Measurements from ENCODE around the gene HSPA2.
"Not testable (repeated sequence)": the region's sequence is repeated elsewhere in the genome, so short reads cannot be mapped to it uniquely, and the experiment has no call there.

The HSPA2 gene

DNA sequence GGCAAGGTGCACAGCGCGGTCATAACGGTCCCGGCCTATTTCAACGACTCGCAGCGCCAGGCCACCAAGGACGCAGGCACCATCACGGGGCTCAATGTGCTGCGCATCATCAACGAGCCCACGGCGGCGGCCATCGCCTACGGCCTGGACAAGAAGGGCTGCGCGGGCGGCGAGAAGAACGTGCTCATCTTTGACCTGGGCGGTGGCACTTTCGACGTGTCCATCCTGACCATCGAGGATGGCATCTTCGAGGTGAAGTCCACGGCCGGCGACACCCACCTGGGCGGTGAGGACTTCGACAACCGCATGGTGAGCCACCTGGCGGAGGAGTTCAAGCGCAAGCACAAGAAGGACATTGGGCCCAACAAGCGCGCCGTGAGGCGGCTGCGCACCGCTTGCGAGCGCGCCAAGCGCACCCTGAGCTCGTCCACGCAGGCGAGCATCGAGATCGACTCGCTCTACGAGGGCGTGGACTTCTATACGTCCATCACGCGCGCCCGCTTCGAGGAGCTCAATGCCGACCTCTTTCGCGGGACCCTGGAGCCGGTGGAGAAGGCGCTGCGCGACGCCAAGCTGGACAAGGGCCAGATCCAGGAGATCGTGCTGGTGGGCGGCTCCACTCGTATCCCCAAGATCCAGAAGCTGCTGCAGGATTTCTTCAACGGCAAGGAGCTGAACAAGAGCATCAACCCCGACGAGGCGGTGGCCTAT, 875 bp downstream of the HSPA2 start:
- peaks cover 3% of the 10 kb centered on the region for H3K9me3 Mint-ChIP-seq
- no peaks in the 10 kb centered on the region for H3K27me3 Mint-ChIP-seq
- peak overlapping the region; percentile 88 for H3K27ac Mint-ChIP-seq
- H3K4me1 Mint-ChIP-seq, result peaks cover 33% of the 10 kb centered on the region
- H3K36me3 Mint-ChIP-seq, result peaks cover 6% of the 10 kb centered on the region
- H3K4me3 Mint-ChIP-seq, result peak overlapping the region; percentile 92
- ATAC-seq, result no peak

- H3K27ac Mint-ChIP-seq, result peak overlapping the region; percentile 9
- ATAC-seq, result no peak
- H3K36me3 Mint-ChIP-seq, result peaks cover 6% of the 10 kb centered on the region
- H3K27me3 Mint-ChIP-seq, result no peaks in the 10 kb centered on the region
- peaks cover 3% of the 10 kb centered on the region for H3K9me3 Mint-ChIP-seq
- peak overlapping the region; percentile 72 for H3K4me3 Mint-ChIP-seq
- peaks cover 28% of the 10 kb centered on the region for H3K4me1 Mint-ChIP-seq
Observed at GRCh38 chr14:64541972-64542835, 1.7 kb downstream of the HSPA2 start.

DNA sequence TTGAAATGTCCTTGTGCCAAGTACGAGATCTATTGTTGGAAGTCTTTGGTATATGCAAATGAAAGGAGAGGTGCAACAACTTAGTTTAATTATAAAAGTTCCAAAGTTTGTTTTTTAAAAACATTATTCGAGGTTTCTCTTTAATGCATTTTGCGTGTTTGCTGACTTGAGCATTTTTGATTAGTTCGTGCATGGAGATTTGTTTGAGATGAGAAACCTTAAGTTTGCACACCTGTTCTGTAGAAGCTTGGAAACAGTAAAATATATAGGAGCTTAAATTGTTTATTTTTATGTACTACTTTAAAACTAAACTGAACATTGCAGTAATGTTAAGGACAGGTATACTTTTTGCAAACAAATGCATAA, 2.3 kb downstream of the HSPA2 start:
- Mint-ChIP-seq H3K36me3 (peaks cover 6% of the 10 kb centered on the region), H3K27ac (no peak overlapping the region), H3K27me3 (no peaks in the 10 kb centered on the region), H3K9me3 (peaks cover 3% of the 10 kb centered on the region), H3K4me1 (peaks cover 28% of the 10 kb centered on the region), H3K4me3 (no peak overlapping the region)
- ATAC-seq, result no peak

DNA sequence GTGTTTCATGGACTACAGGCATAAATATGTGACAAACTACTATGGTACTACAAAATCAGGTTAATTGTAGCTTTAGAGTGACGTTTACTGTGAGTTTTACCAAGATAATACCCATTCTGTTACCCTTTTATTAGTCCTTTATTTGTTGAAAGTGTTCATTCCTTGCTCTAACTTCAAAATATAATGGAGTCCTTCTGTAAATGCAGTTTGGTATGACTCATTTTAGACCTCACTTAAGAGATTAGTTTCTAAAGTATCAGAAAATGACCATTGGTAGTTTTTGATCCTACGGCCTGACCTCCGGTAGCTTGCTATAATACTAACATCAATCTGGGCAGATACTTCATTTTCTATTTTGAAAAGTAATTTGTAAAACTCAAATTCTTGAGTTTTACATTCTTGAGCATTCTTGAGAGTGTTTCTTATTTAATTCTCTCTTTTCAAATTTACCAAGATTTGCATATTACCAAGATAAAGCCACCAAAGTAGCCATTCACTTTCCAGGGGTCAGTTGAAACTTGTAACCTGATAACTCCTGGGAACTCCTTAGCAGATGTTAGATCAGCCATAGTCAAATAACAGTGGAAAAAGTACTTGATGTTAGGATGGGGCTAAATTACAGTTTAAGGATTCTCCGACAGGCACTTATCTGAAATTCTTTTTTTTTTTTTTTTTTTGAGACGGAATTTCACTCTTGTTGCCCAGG, 4.2 kb downstream of the HSPA2 start:
- Mint-ChIP-seq H3K9me3 (peaks cover 3% of the 10 kb centered on the region), H3K4me1 (peaks cover 28% of the 10 kb centered on the region), H3K4me3 (no peak overlapping the region), H3K27ac (no peak overlapping the region), H3K36me3 (peaks cover 6% of the 10 kb centered on the region), H3K27me3 (no peaks in the 10 kb centered on the region)
- ATAC-seq, result no peak

GRCh38 chr14:64549016-64549415, 8.5 kb downstream of the HSPA2 start:
- no peak overlapping the region for H3K27ac Mint-ChIP-seq
- H3K27me3 Mint-ChIP-seq, result peaks cover 9% of the 10 kb centered on the region
- no peak for ATAC-seq
- H3K36me3 Mint-ChIP-seq, result no peaks in the 10 kb centered on the region
- no peaks in the 10 kb centered on the region for H3K9me3 Mint-ChIP-seq
- no peak overlapping the region for H3K4me3 Mint-ChIP-seq
- H3K4me1 Mint-ChIP-seq, result peaks cover 15% of the 10 kb centered on the region

DNA sequence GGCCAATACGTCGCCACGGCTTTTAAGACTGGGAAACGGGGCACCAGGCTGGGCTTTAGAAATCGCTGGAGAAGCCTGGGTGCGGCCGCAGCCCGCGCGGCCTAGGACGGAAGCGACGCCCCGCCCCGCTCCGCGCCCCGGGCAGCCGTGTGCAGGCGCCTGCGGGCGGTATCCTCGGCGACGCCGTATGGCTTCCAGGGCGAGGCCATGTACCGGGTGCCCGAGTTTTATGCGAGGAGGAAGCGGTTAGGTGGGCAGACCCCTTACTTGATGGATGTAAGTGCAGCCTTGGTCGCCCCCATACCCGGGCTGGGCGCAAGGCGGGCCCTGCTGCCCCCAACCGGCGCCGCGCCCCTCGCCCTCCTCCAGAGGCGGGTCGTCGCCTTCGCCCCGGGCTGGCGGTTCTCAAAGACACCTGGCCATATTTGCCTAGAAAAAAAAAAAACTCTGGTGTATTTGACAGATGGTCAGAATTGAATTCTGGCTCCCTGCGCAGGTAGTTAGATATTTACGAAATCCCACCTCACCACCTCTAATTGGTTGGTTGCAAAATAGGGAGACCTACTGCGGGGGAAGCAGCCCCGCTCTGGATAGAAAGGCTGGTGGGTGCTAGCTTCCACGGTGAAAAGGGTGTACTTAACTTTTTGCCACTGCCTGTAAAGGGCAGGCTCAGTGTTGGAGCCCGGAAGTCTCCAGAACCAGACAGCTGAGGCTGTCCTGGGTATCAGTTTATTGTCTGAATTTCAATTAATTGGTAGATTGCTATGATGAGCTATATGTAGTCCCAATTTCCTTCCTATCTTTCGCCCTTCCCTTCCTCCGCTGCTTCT, 9.5 kb downstream of the HSPA2 start, which contains the start of gene PPP1R36:
PPP1R36 (plus strand) TSS at position 171 of the 830 bp plus-strand sequence; CDS start at position 208, 37 bp downstream.
- H3K4me3 Mint-ChIP-seq, result peak within 1 kb of the TSS; percentile 71
- peaks cover 15% of the 10 kb centered on the region for H3K4me1 Mint-ChIP-seq
- H3K36me3 Mint-ChIP-seq, result no peaks in the 10 kb centered on the region
- peaks cover 9% of the 10 kb centered on the region for H3K27me3 Mint-ChIP-seq
- H3K27ac Mint-ChIP-seq, result no peak within 1 kb of the TSS
- peak; percentile 86 for ATAC-seq
- H3K9me3 Mint-ChIP-seq, result no peaks in the 10 kb centered on the region

DNA sequence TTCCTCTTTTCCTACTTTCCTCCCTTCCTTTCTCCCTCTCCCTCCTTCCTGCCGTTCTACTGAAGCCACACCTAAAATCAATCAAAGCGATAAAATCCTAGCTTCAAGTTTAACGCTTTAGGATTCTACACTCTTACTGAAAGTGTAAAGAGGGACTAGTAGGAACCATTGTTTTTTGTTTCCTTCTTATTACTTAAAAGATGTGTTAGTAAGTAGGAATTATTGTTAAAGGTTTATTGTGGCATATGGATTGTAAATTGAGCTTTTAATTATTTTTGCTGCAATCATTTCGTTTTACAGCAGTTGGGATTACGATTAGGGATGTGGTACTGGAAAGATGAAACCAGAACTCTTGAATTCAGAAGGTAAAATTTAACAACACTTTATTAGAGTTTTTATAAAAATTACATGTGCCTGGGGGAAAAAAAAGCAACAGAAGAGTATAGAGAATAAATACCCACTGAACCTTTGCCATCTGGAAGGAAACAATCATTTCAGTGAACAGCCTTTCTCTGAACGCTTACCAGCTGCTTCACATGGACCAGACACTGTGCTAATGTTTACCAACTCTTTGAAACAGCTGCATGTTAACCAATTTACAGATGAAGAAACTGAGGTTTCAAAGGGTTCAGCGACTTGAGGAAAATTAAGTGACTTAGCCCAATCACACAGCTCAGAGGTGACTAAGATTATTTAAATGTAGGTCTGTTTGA, 10.2 kb downstream of the HSPA2 start:
- Mint-ChIP-seq H3K27ac (no peak overlapping the region), H3K9me3 (no peaks in the 10 kb centered on the region)

DNA sequence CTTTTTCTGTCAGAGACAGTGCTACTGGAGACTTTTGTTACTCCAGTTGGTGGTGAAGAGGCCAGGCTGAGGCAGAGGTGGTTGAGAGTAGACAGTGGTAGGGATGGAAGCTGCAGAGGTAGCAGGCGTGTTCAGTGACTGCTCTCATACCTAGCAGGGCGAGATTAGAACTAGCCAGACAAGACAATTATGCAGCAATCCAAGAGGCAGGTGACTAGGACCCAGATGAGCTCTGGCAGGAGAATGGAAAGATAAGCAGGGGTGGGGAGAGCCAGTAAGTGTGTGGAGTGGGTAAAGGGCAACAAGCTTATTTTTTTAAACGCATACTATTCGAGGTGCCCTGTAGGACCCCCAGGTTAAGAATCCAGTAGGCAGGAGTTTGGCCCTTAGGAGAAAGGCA, 14.0 kb downstream of the HSPA2 start:
- Mint-ChIP-seq H3K9me3 (no peaks in the 10 kb centered on the region), H3K4me3 (no peak overlapping the region), H3K27ac (no peak overlapping the region), H3K4me1 (peaks cover 9% of the 10 kb centered on the region), H3K36me3 (no peaks in the 10 kb centered on the region), H3K27me3 (peaks cover 9% of the 10 kb centered on the region)
- no peak for ATAC-seq

More for the DNA sequence above, 10.2 kb downstream of the HSPA2 start:
- H3K27me3 Mint-ChIP-seq, result peaks cover 9% of the 10 kb centered on the region
- ATAC-seq, result no peak
- peaks cover 15% of the 10 kb centered on the region for H3K4me1 Mint-ChIP-seq
- peak overlapping the region; percentile 71 for H3K4me3 Mint-ChIP-seq
- H3K36me3 Mint-ChIP-seq, result no peaks in the 10 kb centered on the region

- H3K36me3 Mint-ChIP-seq, result no peaks in the 10 kb centered on the region
- H3K27ac Mint-ChIP-seq, result no peak overlapping the region
- no peaks in the 10 kb centered on the region for H3K27me3 Mint-ChIP-seq
- H3K4me3 Mint-ChIP-seq, result no peak overlapping the region
- H3K9me3 Mint-ChIP-seq, result no peaks in the 10 kb centered on the region
- no peaks in the 10 kb centered on the region for H3K4me1 Mint-ChIP-seq
- no peak for ATAC-seq
Observed at GRCh38 chr14:64556526-64556925, 16.0 kb downstream of the HSPA2 start.

GRCh38 chr14:64558216-64558615, 17.7 kb downstream of the HSPA2 start:
- not testable (repeated sequence) for H3K27ac Mint-ChIP-seq, H3K27me3 Mint-ChIP-seq, H3K4me3 Mint-ChIP-seq, H3K9me3 Mint-ChIP-seq, ATAC-seq, H3K4me1 Mint-ChIP-seq, H3K36me3 Mint-ChIP-seq

DNA sequence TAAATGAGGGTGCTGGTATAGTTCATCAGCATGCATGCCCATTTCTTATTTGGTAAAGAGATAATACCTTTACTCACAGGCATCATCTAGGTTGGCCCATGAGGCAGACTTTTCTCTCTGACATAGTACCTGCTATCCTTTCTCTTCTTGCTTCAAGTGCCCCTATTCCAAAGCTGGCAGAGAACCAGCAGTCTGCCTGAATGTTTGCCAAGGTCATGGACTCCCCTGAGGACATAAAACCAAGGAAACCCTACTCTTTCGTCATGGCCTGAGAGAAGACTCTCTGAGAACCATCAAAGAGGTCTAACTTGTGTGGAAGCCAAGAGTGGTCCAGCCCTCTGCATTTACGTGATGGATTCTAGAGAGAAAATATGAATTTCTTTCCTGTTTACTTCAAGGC, 21.1 kb downstream of the HSPA2 start:
- H3K27me3 Mint-ChIP-seq, result no peaks in the 10 kb centered on the region
- no peaks in the 10 kb centered on the region for H3K9me3 Mint-ChIP-seq
- no peak overlapping the region for H3K27ac Mint-ChIP-seq
- no peaks in the 10 kb centered on the region for H3K36me3 Mint-ChIP-seq
- no peak overlapping the region for H3K4me3 Mint-ChIP-seq
- no peaks in the 10 kb centered on the region for H3K4me1 Mint-ChIP-seq
- no peak for ATAC-seq

- H3K4me3 Mint-ChIP-seq, result no peak overlapping the region
- no peaks in the 10 kb centered on the region for H3K36me3 Mint-ChIP-seq
- ATAC-seq, result no peak
- H3K4me1 Mint-ChIP-seq, result no peaks in the 10 kb centered on the region
- H3K27ac Mint-ChIP-seq, result no peak overlapping the region
- no peaks in the 10 kb centered on the region for H3K27me3 Mint-ChIP-seq
- H3K9me3 Mint-ChIP-seq, result no peaks in the 10 kb centered on the region
Observed at GRCh38 chr14:64562436-64562835, 21.9 kb downstream of the HSPA2 start.

- Mint-ChIP-seq H3K4me1 (no peaks in the 10 kb centered on the region), H3K36me3 (no peaks in the 10 kb centered on the region), H3K9me3 (no peaks in the 10 kb centered on the region), H3K4me3 (no peak overlapping the region), H3K27me3 (no peaks in the 10 kb centered on the region), H3K27ac (no peak overlapping the region)
- no peak for ATAC-seq
Observed at GRCh38 chr14:64563696-64564095, 23.2 kb downstream of the HSPA2 start.

DNA sequence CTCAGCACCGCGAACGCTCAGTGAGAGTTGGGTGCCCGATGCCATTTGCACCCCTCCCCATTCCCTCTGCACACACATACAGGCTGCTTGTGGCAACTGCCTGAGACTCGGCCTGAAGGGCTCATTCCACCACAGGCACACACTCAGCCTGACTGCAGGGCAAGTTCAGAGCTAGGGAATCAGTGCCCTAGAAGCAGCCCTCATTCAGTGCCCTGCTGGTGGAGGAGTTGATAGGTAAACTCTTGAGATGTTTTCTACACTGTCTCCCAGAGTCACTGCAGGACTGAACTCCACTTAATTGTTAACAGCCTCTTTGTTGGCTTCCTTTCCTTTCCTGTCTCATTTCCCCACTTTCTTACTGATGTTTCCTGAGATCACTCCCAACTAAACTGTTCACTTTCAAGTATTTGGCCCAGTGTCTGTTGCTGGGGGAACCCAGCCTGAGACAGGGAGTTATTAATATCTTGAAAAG, 26.1 kb downstream of the HSPA2 start:
- Mint-ChIP-seq H3K27me3 (no peaks in the 10 kb centered on the region), H3K36me3 (no peaks in the 10 kb centered on the region), H3K4me1 (no peaks in the 10 kb centered on the region), H3K9me3 (no peaks in the 10 kb centered on the region), H3K27ac (no peak overlapping the region), H3K4me3 (no peak overlapping the region)
- peak; percentile 27 for ATAC-seq
